Suprapubic skin (tissue), 3 donors: ENCODE data around the gene IQSEC1.

Experiments used
- CTCF ChIP-seq, 2 donors: fragments of 200-600 bp in 1 of 2; fragments of 450-650 bp in 1 of 2; sonication (generic) in 1 of 2; IDR thresholded peaks; one replicate each; pipeline ENCODE4 v1.5.1; 2016 to 2019; ENCODE audit warnings: antibody characterized with exemption in 2 of 2, mild to moderate bottlenecking in 1 of 2, moderate library complexity in 1 of 2
- POLR2A ChIP-seq, 2 donors: fragments of 450-650 bp; IDR thresholded peaks; one replicate each; pipeline ENCODE4 v1.6.1; 2017; ENCODE audit warnings: antibody characterized with exemption in 2 of 2, mild to moderate bottlenecking in 2 of 2, moderate library complexity in 2 of 2

GRCh38 chr3:13009946-13010315 lies 63.3 kb downstream of the IQSEC1 start:
- TF ChIP-seq POLR2A (IDR thresholded peaks at IDR 0.05), result no peak
- no peak for TF ChIP-seq CTCF (IDR thresholded peaks at IDR 0.05)
